ENCODE data around the gene FHOD3.

DNA sequence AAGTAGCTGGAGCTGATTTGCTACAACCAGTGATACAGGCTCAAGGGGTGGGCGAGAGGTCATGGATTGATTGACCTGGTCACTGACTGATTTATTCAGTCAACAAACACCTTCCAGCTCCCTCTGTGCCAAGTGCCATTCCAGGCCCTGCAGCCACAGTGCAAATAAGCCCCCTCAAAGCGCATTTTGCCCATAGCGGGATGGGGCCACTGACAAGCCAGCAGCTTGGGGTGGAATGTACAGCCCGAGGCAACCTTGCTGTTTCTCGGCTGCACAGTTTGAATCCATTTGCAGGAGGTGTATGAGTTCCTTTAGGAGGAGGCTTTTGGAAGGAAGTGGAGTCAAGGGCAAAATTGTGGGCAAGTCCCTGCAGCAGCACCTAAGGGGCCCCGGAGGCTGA lies 296.1 kb downstream of the FHOD3 start:
- TF ChIP-seq, protein P1, sequence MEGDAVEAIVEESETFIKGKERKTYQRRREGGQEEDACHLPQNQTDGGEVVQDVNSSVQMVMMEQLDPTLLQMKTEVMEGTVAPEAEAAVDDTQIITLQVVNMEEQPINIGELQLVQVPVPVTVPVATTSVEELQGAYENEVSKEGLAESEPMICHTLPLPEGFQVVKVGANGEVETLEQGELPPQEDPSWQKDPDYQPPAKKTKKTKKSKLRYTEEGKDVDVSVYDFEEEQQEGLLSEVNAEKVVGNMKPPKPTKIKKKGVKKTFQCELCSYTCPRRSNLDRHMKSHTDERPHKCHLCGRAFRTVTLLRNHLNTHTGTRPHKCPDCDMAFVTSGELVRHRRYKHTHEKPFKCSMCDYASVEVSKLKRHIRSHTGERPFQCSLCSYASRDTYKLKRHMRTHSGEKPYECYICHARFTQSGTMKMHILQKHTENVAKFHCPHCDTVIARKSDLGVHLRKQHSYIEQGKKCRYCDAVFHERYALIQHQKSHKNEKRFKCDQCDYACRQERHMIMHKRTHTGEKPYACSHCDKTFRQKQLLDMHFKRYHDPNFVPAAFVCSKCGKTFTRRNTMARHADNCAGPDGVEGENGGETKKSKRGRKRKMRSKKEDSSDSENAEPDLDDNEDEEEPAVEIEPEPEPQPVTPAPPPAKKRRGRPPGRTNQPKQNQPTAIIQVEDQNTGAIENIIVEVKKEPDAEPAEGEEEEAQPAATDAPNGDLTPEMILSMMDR (IDR thresholded peaks at IDR 0.05): no peak
- TF ChIP-seq EZH2 (IDR thresholded peaks at IDR 0.05; ENCODE audit: borderline replicate concordance, insufficient read depth, low read depth, low read length, poor library complexity, severe bottlenecking): no peak

Measured in B cell (primary cell).